GM12874 (cell line): Measurements from ENCODE around the gene AP1M1.

Experiments used
- TF ChIP-seq, protein P1 (sequence below): IDR thresholded peaks from 2 replicates; pipeline ENCODE4 v1.5.1; 2011; ENCODE audit warnings: low read depth, mild to moderate bottlenecking, control low read depth, low read length, moderate library complexity; ENCODE audit not compliant: insufficient read depth

AP1M1 gene

GRCh38 chr19:16205205-16206045 lies 7.7 kb downstream of the AP1M1 start:
- TF ChIP-seq, protein P1, sequence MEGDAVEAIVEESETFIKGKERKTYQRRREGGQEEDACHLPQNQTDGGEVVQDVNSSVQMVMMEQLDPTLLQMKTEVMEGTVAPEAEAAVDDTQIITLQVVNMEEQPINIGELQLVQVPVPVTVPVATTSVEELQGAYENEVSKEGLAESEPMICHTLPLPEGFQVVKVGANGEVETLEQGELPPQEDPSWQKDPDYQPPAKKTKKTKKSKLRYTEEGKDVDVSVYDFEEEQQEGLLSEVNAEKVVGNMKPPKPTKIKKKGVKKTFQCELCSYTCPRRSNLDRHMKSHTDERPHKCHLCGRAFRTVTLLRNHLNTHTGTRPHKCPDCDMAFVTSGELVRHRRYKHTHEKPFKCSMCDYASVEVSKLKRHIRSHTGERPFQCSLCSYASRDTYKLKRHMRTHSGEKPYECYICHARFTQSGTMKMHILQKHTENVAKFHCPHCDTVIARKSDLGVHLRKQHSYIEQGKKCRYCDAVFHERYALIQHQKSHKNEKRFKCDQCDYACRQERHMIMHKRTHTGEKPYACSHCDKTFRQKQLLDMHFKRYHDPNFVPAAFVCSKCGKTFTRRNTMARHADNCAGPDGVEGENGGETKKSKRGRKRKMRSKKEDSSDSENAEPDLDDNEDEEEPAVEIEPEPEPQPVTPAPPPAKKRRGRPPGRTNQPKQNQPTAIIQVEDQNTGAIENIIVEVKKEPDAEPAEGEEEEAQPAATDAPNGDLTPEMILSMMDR: no peak

DNA sequence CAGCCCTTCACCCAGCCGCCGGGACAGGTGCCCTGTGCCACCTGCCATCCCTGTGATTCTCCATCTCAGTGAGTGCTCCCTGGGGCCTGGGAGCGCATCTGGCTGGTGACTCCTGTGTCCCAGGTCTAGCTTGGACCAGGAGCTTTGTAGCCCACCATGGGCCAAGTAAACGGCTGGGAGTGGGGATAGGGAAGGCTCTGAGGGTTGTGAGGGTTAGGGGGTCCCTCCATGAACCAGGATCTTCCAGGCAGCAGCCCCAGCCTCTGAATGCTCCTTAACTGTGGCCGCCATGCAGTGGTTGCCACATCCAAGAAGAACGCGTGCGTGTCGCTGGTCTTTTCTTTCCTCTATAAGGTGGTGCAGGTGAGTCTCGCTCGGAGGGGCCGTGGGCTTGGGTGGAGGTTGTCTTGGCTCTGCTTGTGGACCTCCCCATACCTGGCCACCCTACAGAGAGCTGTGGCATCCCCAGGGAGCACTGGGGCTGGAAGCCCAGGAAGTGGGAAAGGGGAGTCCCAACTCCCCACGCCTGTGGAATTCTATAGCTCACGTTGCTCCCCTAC lies 8.4 kb downstream of the AP1M1 start:
- TF ChIP-seq, protein P1: no peak

- TF ChIP-seq, protein P1: no peak
These were observed 8.9 kb downstream of the AP1M1 start for GRCh38 chr19:16206637-16207036.

DNA sequence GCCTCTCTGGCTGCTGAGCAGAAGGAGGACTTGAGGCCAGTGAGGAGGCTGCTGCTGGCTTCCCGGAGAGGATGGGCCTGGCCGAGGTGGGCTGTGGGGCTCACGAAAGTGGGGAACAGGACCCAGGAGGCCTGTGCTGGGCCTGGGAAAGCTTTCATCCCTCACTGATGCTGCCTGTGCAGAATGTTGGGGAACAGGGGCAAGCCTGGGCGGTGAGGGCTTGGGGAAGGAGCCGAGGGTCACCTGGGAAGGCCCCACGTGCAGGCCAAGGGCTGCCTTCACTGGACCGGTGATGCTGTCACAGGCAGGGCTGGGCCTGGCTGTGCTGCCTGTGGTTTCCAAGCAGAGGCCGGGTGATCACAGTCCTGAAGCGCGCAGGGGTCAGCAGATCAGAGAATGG lies 9.4 kb downstream of the AP1M1 start:
- TF ChIP-seq, protein P1: no peak

GRCh38 chr19:16207490-16208025 lies 9.8 kb downstream of the AP1M1 start:
- TF ChIP-seq, protein P1: no peak

DNA sequence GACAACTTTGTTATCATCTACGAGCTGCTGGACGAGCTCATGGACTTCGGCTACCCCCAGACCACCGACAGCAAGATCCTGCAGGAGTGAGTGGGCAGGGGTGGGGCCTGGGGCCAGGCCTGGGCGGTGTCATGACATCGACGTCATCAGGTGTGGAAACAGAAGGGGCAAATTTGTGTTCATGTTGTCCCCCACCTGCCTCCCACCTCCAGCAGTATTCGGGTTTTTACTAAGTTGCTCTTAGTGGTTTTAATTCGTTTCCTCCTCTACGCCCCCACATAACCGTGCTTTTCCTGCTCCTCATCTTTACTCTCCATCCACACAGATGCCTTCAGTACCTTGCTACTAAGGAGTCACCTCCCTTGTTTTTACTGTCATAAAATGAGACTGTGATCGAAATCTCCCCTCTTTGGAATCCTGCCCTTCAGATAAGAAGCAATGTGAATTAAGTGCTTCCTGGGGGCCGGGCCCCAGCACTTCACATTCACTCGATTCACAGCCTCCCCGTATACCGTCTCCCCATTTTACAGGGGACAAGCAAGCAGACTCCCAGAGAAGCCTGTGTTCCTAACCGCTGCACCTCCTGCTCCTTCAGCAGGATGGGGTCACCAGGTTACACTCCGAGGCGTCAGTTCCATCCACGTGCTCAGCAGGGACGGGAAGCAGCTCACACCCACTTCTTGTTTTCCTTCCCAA lies 10.5 kb downstream of the AP1M1 start:
- TF ChIP-seq, protein P1: no peak

GRCh38 chr19:16208847-16209665 lies 11.3 kb downstream of the AP1M1 start:
- TF ChIP-seq, protein P1: no peak
